Endothelial cell (in vitro differentiated cells): Measurements from ENCODE around the gene CERS5. TPM values are rescaled to one million over a fixed set of nuclear protein-coding genes. Genes with fewer than 3 reads are reported as not detected.
A peak's percentile ranks its signal among the peaks of the same experiment; 100 is the strongest.

ENCODE experiments used
- DNase-seq: peaks from one replicate; pipeline ENCODE4 v3.0.0; 2021; ENCODE audit warnings: low spot score
- H3K27ac Mint-ChIP-seq: one replicate; pipeline ENCODE4 v1.8.0; 2021; ENCODE audit warnings: mixed read lengths, inconsistent platforms; ENCODE audit not compliant: unreplicated experiment
- H3K27me3 Mint-ChIP-seq: one replicate; pipeline ENCODE4 v1.8.0; 2021; ENCODE audit warnings: mild to moderate bottlenecking, moderate library complexity, mixed read lengths, inconsistent platforms; ENCODE audit not compliant: unreplicated experiment
- H3K36me3 Mint-ChIP-seq: one replicate; pipeline ENCODE4 v1.8.0; 2021; ENCODE audit warnings: mild to moderate bottlenecking, low read depth, mixed read lengths, inconsistent platforms; ENCODE audit not compliant: unreplicated experiment
- H3K4me1 Mint-ChIP-seq: one replicate; pipeline ENCODE4 v1.8.0; 2021; ENCODE audit warnings: mild to moderate bottlenecking, mixed read lengths, inconsistent platforms; ENCODE audit not compliant: unreplicated experiment
- H3K4me3 Mint-ChIP-seq: one replicate; pipeline ENCODE4 v1.8.0; 2021; ENCODE audit warnings: mild to moderate bottlenecking, mixed read lengths, inconsistent platforms; ENCODE audit not compliant: unreplicated experiment
- H3K9me3 Mint-ChIP-seq: one replicate; pipeline ENCODE4 v1.8.0; 2021; ENCODE audit warnings: mixed read lengths, inconsistent platforms; ENCODE audit not compliant: unreplicated experiment
- total RNA-seq: library from RNA; stranded (reverse); fragmentation: NEBNext Ultra II Directional; extraction: Animal tissue kit (Norgen Biotek cat#: 25700); gene quantifications from one replicate; pipeline ENCODE4 v1.2.1, GENCODE V29; 2021; ENCODE audit not compliant: unreplicated experiment
- TF ChIP-seq, protein P1 (sequence below): fragments of 200-600 bp; sonication (generic); IDR thresholded peaks from one replicate; pipeline ENCODE4 v1.5.0; 2021; ENCODE audit warnings: antibody characterized with exemption; ENCODE audit not compliant: unreplicated experiment

The CERS5 gene
- total RNA-seq, 1 donor from 2014 or later: 61.7 TPM

DNA sequence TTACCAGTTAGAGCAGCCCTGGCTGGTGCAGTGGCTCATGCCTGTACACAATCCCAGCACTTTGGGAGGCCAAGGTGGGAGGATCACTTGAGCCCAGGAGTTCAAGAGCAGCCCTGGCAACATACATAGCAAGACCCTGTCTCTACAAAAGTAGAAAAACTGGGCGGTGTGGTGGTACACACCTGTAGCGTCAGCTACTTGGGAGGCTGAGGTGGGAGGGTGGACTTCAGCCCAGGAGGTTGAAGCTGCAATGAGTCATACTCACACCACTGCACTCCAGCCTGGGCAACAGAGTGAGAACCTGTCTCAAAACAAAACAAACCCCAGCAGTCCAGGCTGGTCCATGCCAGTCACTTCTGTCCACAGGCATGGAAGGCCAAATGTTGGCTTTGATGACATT is 47.8 kb downstream of the CERS5 start:
- Mint-ChIP-seq H3K27ac (no peak overlapping the region), H3K4me1 (peaks cover 6% of the 10 kb centered on the region), H3K36me3 (peaks cover 17% of the 10 kb centered on the region), H3K9me3 (no peaks in the 10 kb centered on the region), H3K4me3 (no peak overlapping the region), H3K27me3 (peaks cover 2% of the 10 kb centered on the region)
- no peak for DNase-seq
- TF ChIP-seq, protein P1, sequence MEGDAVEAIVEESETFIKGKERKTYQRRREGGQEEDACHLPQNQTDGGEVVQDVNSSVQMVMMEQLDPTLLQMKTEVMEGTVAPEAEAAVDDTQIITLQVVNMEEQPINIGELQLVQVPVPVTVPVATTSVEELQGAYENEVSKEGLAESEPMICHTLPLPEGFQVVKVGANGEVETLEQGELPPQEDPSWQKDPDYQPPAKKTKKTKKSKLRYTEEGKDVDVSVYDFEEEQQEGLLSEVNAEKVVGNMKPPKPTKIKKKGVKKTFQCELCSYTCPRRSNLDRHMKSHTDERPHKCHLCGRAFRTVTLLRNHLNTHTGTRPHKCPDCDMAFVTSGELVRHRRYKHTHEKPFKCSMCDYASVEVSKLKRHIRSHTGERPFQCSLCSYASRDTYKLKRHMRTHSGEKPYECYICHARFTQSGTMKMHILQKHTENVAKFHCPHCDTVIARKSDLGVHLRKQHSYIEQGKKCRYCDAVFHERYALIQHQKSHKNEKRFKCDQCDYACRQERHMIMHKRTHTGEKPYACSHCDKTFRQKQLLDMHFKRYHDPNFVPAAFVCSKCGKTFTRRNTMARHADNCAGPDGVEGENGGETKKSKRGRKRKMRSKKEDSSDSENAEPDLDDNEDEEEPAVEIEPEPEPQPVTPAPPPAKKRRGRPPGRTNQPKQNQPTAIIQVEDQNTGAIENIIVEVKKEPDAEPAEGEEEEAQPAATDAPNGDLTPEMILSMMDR: no peak

DNA sequence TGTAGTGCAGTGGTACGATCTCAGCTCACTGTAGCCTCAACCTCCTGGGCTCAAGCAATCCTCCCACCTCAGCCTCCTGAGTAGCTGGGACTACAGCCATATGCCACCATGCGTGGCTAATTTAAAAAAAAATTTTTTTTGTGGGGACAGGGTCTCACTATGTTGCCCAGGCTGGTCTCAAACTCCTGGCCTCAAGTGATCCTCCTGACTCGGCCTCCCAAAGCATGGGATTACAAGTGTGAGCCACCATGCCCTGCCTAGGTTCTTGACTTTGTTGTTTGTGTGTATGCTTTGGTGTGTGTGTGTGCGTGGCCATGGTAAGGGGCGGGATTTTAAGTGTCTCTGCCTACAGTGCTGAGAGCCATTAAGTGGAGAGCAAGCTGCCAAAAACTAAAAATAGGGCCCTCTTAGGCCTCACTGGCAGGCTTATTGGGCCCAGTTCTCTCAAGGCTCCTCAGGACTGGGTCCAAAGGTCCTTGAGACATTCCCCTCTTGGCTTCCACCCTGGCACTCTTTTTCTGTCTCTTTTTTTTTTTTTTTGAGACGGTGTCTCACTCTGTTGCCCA is 50.0 kb downstream of the CERS5 start:
- Mint-ChIP-seq H3K27ac (no peak overlapping the region), H3K36me3 (peaks cover 14% of the 10 kb centered on the region), H3K27me3 (peaks cover 8% of the 10 kb centered on the region), H3K4me1 (peaks cover 9% of the 10 kb centered on the region), H3K9me3 (no peaks in the 10 kb centered on the region), H3K4me3 (no peak overlapping the region)
- TF ChIP-seq, protein P1: no peak
- no peak for DNase-seq

DNA sequence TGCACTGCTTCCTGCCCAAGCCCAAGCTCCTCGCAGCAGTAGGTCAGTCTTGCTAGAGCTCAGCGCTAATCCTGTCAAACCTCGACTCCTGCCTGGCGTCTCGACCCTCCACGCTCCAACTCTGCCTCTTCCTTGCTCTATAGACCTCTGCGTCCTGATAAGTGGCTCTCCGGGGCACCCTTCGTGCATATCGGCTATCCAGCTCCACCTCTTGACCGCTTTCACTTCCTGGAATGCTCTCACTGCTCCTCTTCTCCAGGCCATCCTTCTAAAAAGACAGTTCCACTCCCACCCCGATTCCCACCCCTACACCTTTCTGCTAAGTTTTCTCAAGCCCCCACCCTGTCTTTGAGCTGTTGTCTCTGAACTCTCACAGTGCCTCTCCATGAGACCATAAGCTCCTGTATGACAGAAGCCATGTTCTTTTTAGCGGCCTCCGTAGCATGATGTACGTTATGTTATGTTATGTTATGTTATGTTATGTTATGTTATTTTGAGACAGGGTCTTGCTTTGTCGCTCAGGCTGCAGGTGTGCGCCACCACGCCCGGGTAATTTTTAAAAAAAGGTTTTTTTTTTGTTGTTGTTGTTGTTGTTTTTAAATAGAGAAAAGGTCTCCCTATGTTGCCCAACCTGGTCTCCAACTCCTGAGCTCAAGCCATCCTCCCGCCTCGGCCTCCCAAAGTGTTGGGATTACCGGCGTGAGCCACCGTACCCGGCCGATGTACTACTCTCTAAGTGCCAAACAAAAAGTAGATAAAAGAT is 54.5 kb downstream of the CERS5 start:
- no peak for DNase-seq
- peaks cover 12% of the 10 kb centered on the region for H3K27me3 Mint-ChIP-seq
- peak overlapping the region; percentile 86 for H3K27ac Mint-ChIP-seq
- peaks cover 17% of the 10 kb centered on the region for H3K4me1 Mint-ChIP-seq
- H3K4me3 Mint-ChIP-seq: peak overlapping the region; percentile 98
- peaks cover 7% of the 10 kb centered on the region for H3K36me3 Mint-ChIP-seq
- TF ChIP-seq, protein P1: no peak
- H3K9me3 Mint-ChIP-seq: no peaks in the 10 kb centered on the region

DNA sequence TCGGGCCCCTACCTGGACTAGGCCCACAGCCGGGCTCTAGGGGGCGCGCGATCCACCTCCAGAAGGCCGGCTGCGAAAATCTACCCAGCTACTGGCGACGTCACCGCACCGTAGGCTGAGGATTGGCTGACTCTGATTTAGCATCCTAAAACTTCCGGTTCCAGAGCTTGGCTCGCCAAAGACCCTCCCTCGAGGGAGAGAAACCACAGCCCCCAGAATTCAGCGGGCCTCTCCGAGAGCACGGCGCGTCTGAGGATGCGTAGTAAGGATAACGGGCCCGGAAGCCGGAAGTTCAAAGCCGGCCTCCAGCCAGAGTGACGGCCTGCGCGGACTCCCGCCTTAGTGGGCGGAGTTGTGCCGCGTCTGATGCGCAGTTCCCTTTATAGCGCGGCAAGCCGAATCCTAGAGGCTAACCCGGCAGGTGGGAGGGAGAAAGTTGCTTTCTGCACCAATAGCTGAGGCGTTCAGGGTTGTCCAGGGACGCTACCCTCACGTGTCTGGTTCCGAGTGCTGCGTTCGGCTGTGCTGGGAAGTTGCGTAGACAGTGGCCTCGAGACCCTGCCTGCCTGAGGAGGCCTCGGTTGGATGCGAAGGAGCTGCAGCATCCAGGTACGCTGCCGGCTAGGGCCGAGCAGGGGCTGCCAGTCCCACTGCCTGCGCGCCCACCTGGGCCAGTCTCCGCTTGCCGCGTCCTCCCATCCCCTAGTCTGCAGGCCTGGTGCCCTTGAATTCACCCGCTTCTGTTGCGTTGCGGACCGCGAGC is 55.3 kb downstream of the CERS5 start, which contains the start of gene COX14:
COX14 (plus strand) TSS at position 544 of the 763 bp plus-strand sequence. CDS start 7,808 bp downstream, outside the sequence.
- Mint-ChIP-seq H3K27ac (peak within 1 kb of the TSS; percentile 86), H3K4me3 (peak within 1 kb of the TSS; percentile 98), H3K9me3 (no peaks in the 10 kb centered on the region), H3K4me1 (peaks cover 17% of the 10 kb centered on the region), H3K27me3 (peaks cover 12% of the 10 kb centered on the region), H3K36me3 (peaks cover 7% of the 10 kb centered on the region)
- TF ChIP-seq, protein P1: peak; percentile 87
- DNase-seq: peak; percentile 99
